NT2/D1 (cell line): ENCODE results near the gene PEAR1.

ENCODE experiments used
- DNase-seq: peaks from one replicate; pipeline ENCODE4 v3.0.0-alpha.2; 2011; ENCODE audit warnings: low read depth, low spot score
- H3K27me3 ChIP-seq: 2 replicates; pipeline ENCODE4 v1.6.0; 2011; ENCODE audit warnings: mild to moderate bottlenecking; ENCODE audit not compliant: insufficient read length, insufficient read depth
- H3K36me3 ChIP-seq: 2 replicates; pipeline ENCODE4 v1.6.1; 2011; ENCODE audit warnings: mild to moderate bottlenecking, low read length, mixed read lengths; ENCODE audit not compliant: insufficient read depth, insufficient read length
- H3K4me1 ChIP-seq: 2 replicates; pipeline ENCODE4 v1.5.1; 2011; ENCODE audit not compliant: insufficient read depth, insufficient read length
- H3K4me3 ChIP-seq: 2 replicates; pipeline ENCODE4 v1.5.1; 2011; ENCODE audit warnings: low read depth; ENCODE audit not compliant: insufficient read length
- H3K9ac ChIP-seq: 2 replicates; pipeline ENCODE4 v1.6.0; 2011; ENCODE audit warnings: low read depth; ENCODE audit not compliant: insufficient read length
- H3K9me3 ChIP-seq: 2 replicates; pipeline ENCODE4 v1.5.1; 2011; ENCODE audit warnings: mild to moderate bottlenecking, low read length; ENCODE audit not compliant: insufficient read depth
- SUZ12 ChIP-seq: IDR thresholded peaks from 2 replicates; pipeline ENCODE4 v1.6.1; 2011; ENCODE audit not compliant: insufficient read length, insufficient read depth; ENCODE audit errors: extremely low read depth
- YY1 ChIP-seq: IDR thresholded peaks from 2 replicates; pipeline ENCODE4 v1.6.1; 2011; ENCODE audit not compliant: insufficient read length, insufficient read depth
- ZNF274 ChIP-seq: IDR thresholded peaks from 2 replicates; pipeline ENCODE4 v1.6.1; 2011; ENCODE audit warnings: mild to moderate bottlenecking, low read depth, low read length

Gene PEAR1

DNA sequence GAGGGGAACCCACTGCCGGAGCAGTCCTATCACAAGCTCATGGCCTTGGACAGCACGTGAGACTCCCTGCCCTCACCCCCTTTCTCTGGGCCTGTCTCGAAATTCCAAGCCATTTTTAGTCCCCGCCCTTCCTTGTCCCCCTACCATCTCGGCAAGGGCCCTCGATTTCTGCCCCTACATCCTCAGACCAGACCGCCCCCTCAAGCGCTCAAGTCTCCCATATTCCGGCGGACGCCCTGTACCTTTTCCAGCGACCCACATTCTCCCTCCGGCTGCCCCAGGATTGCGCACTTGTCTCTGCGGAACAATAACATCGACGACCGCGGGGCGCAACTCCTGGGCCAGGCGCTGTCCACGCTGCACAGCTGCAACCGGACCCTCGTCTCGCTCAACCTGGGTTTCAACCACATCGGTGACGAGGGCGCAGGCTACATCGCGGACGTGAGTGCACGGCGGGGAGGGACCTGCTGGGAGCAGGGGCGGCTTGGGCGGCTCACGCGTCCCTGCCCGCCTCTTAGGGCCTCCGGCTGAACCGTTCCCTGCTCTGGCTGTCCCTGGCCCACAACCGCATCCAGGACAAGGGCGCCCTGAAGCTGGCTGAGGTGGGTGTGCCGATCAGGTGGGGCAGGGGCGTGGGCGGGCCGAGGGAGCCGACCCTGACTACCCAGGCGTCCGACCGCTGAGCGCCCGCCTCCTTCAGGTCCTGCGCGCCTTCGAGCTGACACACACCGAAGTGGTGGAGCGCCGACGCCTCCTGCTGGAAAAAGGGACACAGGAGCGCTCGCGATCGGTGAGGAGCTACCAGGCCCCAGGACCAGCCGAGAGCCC is 33.9 kb downstream of the PEAR1 start:
- H3K27me3 ChIP-seq, result peaks cover 75% of the 10 kb centered on the region
- H3K4me1 ChIP-seq, result peaks cover 17% of the 10 kb centered on the region
- peak; percentile 84 for DNase-seq
- peak overlapping the region; percentile 53 for H3K4me3 ChIP-seq
- H3K9ac ChIP-seq, result peak overlapping the region; percentile 65
- H3K36me3 ChIP-seq, result no peaks in the 10 kb centered on the region
- no peaks in the 10 kb centered on the region for H3K9me3 ChIP-seq
- TF ChIP-seq YY1 (no peak), SUZ12 (peak; percentile 82)

DNA sequence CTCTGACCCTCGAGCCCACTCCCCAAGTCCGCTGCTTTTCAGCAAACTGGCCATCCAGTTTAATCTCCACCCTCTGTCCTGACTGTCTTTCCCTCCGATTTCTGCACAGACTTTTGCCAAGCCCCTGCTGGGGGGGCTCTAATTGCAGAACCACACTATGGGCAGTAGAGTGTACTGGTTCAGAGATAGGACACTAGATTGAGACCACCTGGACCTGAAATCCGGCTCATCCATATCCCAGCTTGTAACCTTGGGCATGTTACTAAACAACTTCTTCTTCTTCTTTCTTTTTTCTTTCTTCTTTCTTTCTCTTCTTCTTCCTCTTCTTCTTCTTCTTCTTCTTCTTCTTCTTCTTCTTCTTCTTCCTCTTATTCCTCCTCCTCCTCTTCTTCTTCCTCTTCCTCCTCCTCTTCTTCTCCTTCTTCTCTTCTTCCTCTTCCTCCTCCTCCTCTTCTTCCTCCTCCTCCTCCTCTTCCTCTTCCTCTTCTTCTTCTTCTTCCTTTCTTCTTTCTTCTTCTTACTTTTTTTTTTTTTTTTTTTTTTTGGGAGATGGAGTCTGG is 34.6 kb downstream of the PEAR1 start:
- no peak for DNase-seq
- TF ChIP-seq YY1 (no peak), SUZ12 (no peak), ZNF274 (no peak)
- no peaks in the 10 kb centered on the region for H3K9me3 ChIP-seq
- peaks cover 68% of the 10 kb centered on the region for H3K27me3 ChIP-seq
- peaks cover 17% of the 10 kb centered on the region for H3K4me1 ChIP-seq
- peak overlapping the region; percentile 65 for H3K9ac ChIP-seq
- H3K4me3 ChIP-seq, result peak overlapping the region; percentile 53
- no peaks in the 10 kb centered on the region for H3K36me3 ChIP-seq

DNA sequence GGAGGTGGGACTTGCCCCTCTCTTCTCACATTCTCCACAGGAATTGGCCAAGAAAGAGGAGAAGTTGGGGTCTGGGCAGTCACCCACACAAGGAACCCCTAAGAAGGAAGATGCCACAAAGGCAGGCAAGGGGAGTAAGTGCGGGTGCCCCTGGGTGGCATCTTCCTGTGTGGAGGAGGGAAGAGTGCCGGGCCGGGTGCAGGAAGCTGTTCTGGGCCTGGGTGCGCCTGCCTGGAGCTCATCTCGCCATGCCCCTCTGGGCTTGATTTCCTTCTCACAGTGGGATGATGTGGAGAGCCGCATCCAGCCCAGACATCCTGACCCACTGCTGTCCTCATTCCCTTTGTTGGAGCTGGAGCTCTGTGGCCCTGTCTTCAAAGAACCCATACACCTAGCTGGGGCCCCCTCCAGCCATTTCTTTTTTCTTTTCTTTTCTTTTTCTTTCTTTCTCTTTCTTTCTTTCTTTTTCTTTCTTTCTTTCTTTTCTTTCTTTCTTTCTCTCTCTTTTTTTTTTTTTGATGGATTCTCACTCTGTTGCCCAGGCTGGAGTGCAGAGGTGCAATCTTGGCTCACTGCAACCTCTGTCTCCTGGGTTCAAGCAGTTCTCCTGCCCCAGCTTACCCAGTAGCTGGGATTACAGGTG is 36.2 kb downstream of the PEAR1 start:
- H3K9ac ChIP-seq, result no peak overlapping the region
- no peak for TF ChIP-seq SUZ12
- H3K27me3 ChIP-seq, result peaks cover 52% of the 10 kb centered on the region

DNA sequence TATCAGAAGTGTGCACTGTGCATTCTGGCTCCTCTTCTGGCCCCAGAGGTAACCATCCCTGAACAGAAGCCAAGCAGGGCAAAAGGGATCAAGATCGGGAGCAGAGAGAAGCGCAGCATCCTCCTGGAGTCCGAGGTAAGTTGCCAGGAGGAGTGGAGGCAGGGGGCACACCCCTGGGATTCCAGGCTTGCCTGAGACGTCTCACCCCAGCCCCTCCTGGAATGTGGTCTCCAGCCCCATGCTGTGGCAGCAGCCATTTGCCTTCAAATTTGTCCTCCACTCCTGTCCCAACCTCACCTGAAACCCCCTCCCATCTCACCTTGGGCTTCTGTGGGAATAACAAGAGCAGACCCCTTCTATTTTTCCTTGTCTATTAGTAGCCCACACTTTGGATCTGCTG is 37.0 kb downstream of the PEAR1 start:
- H3K27me3 ChIP-seq, result peaks cover 44% of the 10 kb centered on the region

More for the DNA sequence above, 36.2 kb downstream of the PEAR1 start:
- H3K9me3 ChIP-seq, result no peaks in the 10 kb centered on the region
- H3K36me3 ChIP-seq, result peaks cover 13% of the 10 kb centered on the region
- no peak for DNase-seq
- H3K4me3 ChIP-seq, result no peak overlapping the region
- peaks cover 20% of the 10 kb centered on the region for H3K4me1 ChIP-seq

DNA sequence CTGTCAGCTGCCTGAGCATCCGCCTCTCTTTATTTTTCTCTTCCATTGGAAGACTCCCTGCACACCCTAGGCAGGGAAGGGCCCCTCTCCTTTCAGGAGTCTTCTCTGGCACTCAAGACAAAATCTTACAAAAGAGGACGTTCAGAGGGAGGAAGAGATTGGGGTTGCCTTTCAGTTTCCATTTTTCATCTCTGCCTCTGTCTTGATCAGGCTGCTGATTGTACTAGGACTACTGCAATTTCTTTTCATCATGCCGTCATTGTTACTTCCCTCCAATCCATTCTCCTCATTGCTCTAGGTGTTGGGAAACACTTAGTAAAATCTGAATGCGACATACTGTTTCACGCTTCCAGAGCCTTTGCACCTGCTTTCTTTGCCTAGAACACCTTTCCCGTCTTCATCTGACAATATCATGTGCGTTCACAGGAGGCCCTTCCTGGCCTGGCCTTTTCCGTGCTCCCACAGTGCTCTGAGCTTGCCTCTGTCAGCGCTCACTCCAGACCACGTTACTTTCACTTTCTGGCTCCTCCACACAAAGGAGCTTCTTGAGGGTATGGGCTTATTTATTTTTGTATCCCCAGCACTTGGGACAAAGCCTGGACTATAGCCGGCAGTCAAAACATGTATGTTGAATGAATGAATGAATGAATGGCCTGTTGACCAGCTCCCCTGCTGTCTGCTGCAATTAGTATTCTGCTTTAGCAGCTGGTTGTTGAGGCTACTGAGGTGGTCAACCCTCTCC is 37.9 kb downstream of the PEAR1 start:
- Histone ChIP-seq H3K27me3 (peaks cover 35% of the 10 kb centered on the region), H3K36me3 (peaks cover 28% of the 10 kb centered on the region), H3K4me3 (no peak overlapping the region), H3K4me1 (peaks cover 24% of the 10 kb centered on the region), H3K9ac (no peak overlapping the region), H3K9me3 (no peaks in the 10 kb centered on the region)
- DNase-seq, result no peak
- TF ChIP-seq YY1 (no peak), ZNF274 (no peak), SUZ12 (no peak)

More for the DNA sequence above, 37.0 kb downstream of the PEAR1 start:
- peaks cover 20% of the 10 kb centered on the region for H3K4me1 ChIP-seq
- H3K4me3 ChIP-seq, result no peak overlapping the region
- no peaks in the 10 kb centered on the region for H3K9me3 ChIP-seq
- no peak for DNase-seq
- no peak overlapping the region for H3K9ac ChIP-seq
- no peak for TF ChIP-seq YY1
- no peak for TF ChIP-seq SUZ12
- no peak for TF ChIP-seq ZNF274
- peaks cover 20% of the 10 kb centered on the region for H3K36me3 ChIP-seq

DNA sequence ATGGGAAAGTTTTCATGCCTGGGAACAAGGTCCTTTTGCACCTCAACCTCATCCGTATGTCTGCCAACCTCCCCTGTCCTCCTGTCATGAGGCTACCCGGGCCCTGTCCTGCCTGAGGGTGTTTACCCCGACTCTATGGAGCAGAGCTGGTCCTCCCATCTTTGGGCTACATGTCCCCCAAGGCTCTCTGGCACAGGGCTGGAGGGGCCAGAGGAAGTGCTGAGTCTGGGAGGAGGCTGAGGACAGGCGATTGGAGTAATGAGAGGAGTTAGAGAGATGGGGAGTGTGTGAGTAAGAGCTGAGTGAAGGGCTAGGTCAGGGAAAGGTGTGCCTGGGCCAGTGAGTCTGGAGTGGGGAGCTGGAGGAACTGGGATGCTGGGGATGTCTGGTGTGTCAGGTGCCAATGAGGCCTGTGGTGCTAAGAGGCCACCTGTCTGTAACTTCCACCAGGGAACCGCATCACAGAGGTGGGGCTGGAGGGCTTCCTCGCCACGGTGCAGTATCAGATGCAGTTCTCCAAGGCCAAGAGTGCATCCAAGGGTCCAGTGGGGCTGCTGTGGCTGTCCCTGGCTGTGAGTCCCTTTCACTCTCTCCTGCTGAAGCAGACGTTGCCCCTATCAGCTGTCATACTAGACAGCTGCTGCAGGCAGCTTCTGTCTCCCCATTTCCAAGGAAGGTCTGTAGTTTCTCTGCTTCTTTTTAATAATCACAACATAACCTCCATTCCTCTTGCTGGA is 38.6 kb downstream of the PEAR1 start:
- no peak for DNase-seq

More for the DNA sequence above, 38.6 kb downstream of the PEAR1 start:
- no peak for TF ChIP-seq SUZ12
- H3K4me1 ChIP-seq, result peaks cover 22% of the 10 kb centered on the region
- no peaks in the 10 kb centered on the region for H3K9me3 ChIP-seq
- peaks cover 35% of the 10 kb centered on the region for H3K36me3 ChIP-seq
- no peak overlapping the region for H3K4me3 ChIP-seq
- no peak overlapping the region for H3K9ac ChIP-seq
- H3K27me3 ChIP-seq, result peaks cover 28% of the 10 kb centered on the region
